ENCODE results near the gene PGD.
"Not testable (repeated sequence)": the region's sequence is repeated elsewhere in the genome, so short reads cannot be mapped to it uniquely, and the experiment has no call there.

PGD gene

GRCh38 chr1:10440305-10440704 is 41.4 kb downstream of the PGD start:
- DNase-seq: no peak

GRCh38 chr1:10440794-10441193 is 41.9 kb downstream of the PGD start:
- DNase-seq: no peak

GRCh38 chr1:10444248-10444647 is 45.4 kb downstream of the PGD start:
- no peak for DNase-seq

GRCh38 chr1:10444795-10445397 is 46.0 kb downstream of the PGD start:
- no peak for DNase-seq

- no peak for DNase-seq
Measured at GRCh38 chr1:10446790-10447422, 48.0 kb downstream of the PGD start.

GRCh38 chr1:10449751-10450150 is 50.9 kb downstream of the PGD start, which contains the start of gene CORT:
Gene CORT, plus strand, starts transcription at chr1:10450031. Its CDS starts 193 bp downstream, at chr1:10450224.
- DNase-seq: no peak

GRCh38 chr1:10450156-10450814 is 51.4 kb downstream of the PGD start:
- no peak for DNase-seq

GRCh38 chr1:10450836-10451235 is 52.0 kb downstream of the PGD start:
- DNase-seq: no peak

GRCh38 chr1:10451287-10451686 is 52.4 kb downstream of the PGD start:
- DNase-seq: no peak

- DNase-seq: no peak
Measured at GRCh38 chr1:10456048-10456447, 57.2 kb downstream of the PGD start.

GRCh38 chr1:10456661-10457060 is 57.8 kb downstream of the PGD start:
- DNase-seq: no peak

- not testable (repeated sequence) for DNase-seq
Measured at GRCh38 chr1:10457462-10457861, 58.6 kb downstream of the PGD start.

GRCh38 chr1:10457875-10458274 is 59.0 kb downstream of the PGD start:
- no peak for DNase-seq

- no peak for DNase-seq
Measured at GRCh38 chr1:10459184-10459583, 60.3 kb downstream of the PGD start.

- no peak for DNase-seq
Measured at GRCh38 chr1:10467078-10467477, 68.2 kb downstream of the PGD start.

GRCh38 chr1:10470043-10470442 is 71.2 kb downstream of the PGD start:
- no peak for DNase-seq
